SW 1271 (cell line): ENCODE data around the gene IRF1.
A peak's percentile ranks its signal among the peaks of the same experiment; 100 is the strongest.

Experiments used
- DNase-seq, 2 experiments: peaks; one replicate each; lab custom pipeline; 2025; lab: John Stamatoyannopoulos, UW

Gene IRF1

DNA sequence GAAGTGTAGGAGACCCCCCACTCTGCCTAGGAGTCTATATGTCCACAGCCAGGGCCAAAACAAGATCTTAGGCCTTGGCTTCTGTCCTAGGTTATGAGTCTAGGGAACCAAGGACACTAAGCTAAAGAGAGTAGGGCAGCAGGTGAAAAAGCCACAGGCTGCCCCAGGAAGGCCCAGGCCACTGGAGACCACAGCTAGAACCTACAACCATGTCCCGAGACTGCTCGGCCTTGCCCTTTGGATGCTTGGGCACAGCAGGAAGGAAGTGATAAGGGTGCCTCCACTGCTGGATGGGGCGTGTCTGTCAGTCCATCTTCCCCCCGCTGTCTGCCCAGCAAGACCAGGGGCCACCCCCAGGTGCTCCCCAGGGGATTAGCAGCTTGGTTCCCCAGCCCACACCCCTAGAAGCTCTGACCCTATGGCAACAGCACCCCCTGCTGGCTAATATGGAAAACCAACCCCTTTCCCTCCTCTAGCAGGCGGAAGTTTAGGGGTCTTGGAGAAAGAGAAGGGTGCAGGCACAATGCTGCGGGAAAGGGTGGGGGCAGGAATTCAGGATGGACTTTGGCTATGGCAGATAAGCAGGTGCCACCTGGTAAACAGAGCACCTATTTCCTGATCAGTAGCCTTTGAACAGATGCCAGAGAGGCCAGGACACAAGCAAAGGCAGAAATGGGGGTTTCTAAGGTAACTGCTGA lies 10.5 kb upstream of the IRF1 start:
- DNase-seq, result peak; percentile 27

- DNase-seq, result no peak
Measured at GRCh38 chr5:132500244-132500930, 9.8 kb upstream of the IRF1 start.

DNA sequence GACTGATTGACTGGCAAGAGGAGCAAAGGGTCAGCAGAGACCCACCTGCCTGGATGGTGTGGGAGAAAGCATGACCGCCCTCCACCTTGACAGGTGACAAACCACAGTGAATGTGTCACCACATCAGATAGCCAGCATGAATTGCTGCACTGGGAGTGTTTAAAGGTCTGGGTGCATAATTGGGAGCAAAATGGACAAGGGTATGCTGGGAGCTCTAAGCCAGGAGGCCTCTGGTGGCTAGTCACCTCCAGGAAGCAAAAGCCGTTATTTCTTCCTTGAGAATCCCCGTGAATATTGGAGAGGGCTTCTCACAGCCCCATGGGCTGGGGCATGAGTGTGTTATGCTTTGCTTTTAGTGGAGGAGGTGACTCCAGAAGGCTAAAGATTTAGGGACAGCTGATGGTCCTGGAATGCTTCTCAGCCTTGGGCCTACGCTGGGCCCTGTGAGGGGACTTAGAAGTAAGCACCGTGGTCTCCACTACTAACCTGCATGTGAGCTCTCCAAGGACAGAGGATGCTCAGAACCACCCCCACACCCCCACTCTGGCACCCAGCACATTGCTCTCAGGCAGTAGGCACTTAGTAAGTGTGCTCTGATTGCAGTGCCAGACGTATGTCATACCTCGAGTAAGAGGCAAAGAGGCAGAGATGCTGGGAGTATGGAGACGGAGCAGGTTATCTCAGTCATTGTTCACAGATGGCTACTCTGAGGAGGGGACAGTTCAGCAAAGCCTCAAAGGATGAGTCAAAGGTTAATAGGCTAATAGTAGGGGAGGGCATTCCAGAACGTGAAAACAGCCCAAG lies 9.1 kb upstream of the IRF1 start:
- no peak for DNase-seq

GRCh38 chr5:132498686-132499271 lies 8.2 kb upstream of the IRF1 start:
- no peak for DNase-seq

DNA sequence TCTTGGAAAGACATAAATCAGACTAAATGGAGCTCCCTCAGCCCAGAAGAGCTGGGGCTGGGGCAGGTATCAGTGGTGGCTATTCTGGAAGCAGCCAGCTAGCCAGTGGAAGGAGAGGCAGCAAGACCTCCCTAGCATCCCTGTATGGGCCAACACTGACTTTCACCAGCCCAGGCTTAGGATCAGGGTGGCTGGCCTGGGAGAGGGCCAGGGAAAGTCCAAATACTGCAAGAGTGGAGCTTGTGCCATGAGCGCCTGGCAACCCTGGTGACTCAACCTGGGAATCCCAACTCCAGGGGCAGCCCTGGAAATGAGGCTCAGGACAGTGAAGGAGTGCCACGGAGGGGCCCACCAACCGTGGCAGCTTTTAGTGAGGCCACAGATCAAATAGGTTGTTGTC lies 7.6 kb upstream of the IRF1 start:
- DNase-seq, result peak; percentile 35 to 60

DNA sequence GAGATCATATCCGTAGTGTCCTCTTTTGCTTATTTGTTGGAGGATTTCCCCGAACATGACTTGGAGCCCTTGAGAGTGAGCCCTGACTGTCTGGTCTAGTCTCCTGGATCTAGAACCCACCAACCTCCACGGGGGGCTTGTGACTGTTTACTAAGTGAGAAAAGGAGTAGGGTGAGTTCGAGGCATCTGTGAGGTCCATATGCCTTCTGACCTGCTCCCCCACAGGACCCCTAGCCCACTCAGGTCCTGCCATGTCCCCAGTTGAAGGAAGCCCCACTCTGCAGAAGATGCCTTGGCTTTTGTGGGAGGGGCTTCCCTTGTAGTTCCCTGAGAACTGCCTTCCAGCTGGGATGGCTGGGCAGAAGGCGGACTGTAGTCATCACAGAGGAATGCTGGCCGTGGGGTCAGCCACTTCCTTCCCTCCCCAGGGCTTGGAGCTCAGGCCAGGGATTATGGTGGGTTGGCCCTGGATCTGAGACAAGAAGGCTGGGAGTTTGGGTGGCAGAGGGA lies 7.0 kb upstream of the IRF1 start:
- DNase-seq, result peak; percentile 84 to 95

- DNase-seq, result peak; percentile 76 to 86
Measured at GRCh38 chr5:132496631-132497487, 6.3 kb upstream of the IRF1 start.

- peak; percentile 71 to 95 for DNase-seq
Measured at GRCh38 chr5:132496191-132496630, 5.6 kb upstream of the IRF1 start.

- peak; percentile 66 to 79 for DNase-seq
Measured at GRCh38 chr5:132495667-132496190, 5.2 kb upstream of the IRF1 start.

DNA sequence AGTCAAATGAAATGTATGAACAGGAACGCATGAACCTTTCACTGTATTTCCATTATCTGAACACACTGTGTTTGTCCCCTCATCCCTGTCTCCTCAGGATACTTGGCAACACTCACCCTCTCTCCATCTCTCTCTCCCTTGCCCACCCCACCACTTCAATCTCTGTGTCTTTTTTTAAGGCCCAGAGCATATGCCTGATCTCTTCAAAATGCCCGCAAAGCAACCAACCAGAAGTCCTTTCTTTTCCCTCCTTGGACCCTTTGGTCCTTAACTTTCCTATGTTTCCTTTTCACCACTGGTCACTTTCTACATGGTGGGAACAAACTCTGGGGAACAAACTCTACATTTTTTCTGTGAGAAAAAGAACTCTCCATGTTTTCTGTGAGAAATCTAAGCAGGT lies 3.2 kb upstream of the IRF1 start:
- no peak for DNase-seq

GRCh38 chr5:132493241-132493640 lies 2.7 kb upstream of the IRF1 start:
- DNase-seq, result no peak

- no peak for DNase-seq
Measured at GRCh38 chr5:132492386-132493125, 2.0 kb upstream of the IRF1 start.

- DNase-seq, result no peak
Measured at GRCh38 chr5:132491368-132492364, 1.1 kb upstream of the IRF1 start.

DNA sequence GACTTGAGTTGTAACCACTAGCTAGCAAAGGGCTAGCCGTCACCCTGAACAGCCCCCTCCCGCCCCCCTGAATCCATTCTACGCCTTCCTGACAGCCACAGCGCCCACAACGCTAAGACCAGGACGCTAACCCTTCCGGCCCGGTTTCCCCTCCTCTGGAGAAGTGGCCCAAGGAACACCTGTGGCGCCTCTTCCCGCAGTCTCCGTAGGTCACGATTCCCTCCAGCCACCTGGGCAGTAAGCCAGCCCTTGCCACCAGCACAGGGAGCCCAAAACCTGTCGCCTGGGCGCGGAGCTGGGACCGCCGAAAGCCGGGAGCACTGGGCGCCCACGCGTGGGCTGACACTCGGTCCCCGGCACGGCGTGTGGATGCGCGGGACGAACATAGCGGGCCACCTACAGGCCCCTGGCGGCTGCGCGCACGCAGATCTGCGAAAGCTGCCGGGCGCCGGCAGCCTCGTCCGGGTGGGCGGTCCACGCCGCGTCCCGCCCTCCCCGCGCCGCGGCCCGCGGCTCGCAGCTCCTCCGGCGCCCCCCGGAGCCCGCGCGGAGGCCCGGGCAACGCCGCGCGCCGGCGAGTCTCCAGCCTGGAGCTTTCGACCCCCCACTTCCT lies 596 bp downstream of the IRF1 start:
- peak in 1 of 2 experiments; percentile 54 for DNase-seq

GRCh38 chr5:132489051-132489770 lies 1.4 kb downstream of the IRF1 start:
- no peak for DNase-seq

DNA sequence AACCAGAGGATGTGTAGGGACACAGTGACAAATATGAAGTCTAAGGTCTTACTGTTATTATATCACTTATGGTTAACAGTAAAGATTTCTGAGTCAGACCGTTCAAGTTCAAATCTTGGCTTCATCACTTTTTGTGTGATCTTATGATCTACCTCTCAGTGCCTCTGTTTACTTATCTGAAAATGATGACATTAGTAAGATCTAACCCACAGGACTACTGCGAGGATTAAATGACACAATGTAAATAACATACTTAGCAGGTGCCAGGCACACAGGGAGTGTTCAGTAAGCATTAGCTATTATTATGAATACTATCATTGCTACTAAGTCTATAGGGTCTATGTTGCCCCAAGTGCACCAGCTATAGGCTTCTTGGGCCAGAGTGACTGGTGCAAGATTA lies 2.0 kb downstream of the IRF1 start:
- no peak for DNase-seq

DNA sequence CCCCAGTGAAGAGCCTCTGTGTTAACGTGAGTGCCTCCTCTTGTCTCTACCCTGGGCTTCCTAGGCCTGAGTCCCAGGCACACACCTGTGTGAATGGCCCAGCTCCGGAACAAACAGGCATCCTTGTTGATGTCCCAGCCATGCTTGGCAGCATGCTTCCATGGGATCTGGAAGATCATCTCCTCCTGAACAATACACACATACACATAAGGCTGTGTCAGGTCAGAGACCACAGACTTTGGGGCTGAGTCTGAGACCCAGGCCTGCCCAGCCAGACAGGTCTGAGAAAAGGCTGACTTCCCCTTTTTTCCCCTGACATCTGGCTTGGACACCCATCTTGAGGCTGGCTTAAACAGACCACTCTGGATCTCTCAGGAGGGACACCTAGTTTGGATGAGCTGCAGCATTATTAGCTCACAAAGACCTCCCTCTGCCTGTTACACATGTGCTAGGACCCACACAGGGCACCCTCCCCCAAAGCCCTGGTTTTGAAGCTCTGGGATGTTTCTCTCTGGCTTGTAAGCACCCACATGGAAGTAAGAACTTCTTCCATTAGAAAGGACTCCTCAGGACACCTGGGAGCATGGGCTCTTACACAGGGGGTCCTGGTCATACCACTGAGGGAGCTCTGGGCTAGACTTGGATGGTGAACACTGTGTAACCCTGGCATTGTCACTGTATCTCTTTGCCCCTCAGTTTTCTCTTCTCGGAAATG lies 2.6 kb downstream of the IRF1 start:
- DNase-seq, result no peak
